ENCODE measurements around the gene DNAI4. TPM values are rescaled to one million over a fixed set of nuclear protein-coding genes. Genes with fewer than 3 reads are reported as not detected.

Gene DNAI4
- total and polyA plus RNA-seq, 2 donors (not counting 3 experiments of a cell fraction or from before 2014, with no cell fraction given): 0.51 to 3.3 TPM

- ChIA-PET POLR2A (no interaction called here), CTCF (no interaction called here)
- H4K20me1 ChIP-seq (replicated peaks; ENCODE audit: control insufficient read depth, extremely low read depth, insufficient read depth, low read length): no peaks in the 10 kb centered on the region
- FAIRE-seq: no peak
- H3K9ac ChIP-seq (replicated peaks; ENCODE audit: extremely low read depth, insufficient read depth, low read length): no peak overlapping the region
- no peaks in the 10 kb centered on the region for H3K9me3 ChIP-seq (replicated peaks; ENCODE audit: control insufficient read depth, insufficient read depth, low read length)
- dilution Hi-C loops (cut with MboI; ENCODE audit: extremely low pct_ligation_motif_present, low sequenced_read_pairs): no loop called here
- intact Hi-C loops (cut with micrococcal nuclease): no loop called here
- H3K36me3 ChIP-seq (ENCODE audit: control insufficient read depth in 2 of 2, extremely low read depth in 1 of 2, insufficient read depth in 2 of 2, low read length in 2 of 2): no peaks in the 10 kb centered on the region
- no peaks in the 10 kb centered on the region for H3K4me1 ChIP-seq (ENCODE audit: control insufficient read depth, extremely low read depth, insufficient read depth, low read length)
- no peak overlapping the region for H3K4me2 ChIP-seq (ENCODE audit: insufficient read depth, low read length)
- H3K9me1 ChIP-seq (replicated peaks; ENCODE audit: control insufficient read depth, extremely low read depth, insufficient read depth, low read length): no peaks in the 10 kb centered on the region
- no peak overlapping the region for H2AFZ ChIP-seq (ENCODE audit: low read depth, low read length)
- TF ChIP-seq GATA2 (IDR thresholded peaks at IDR 0.05; ENCODE audit: insufficient read depth, insufficient read length, low read depth, low read length) (no peak), MYC (IDR thresholded peaks at IDR 0.05; ENCODE audit: low read depth, low read length) (no peak), EZH2 (IDR thresholded peaks at IDR 0.05; ENCODE audit: borderline replicate concordance, low read depth, low read length, severe bottlenecking) (no peak), POLR2AphosphoS5 (IDR thresholded peaks at IDR 0.05; ENCODE audit: insufficient read depth, low read depth, low read length) (no peak)
- BruUV-seq (replicated peaks): no TSS peak
- no peak for DNase-seq (ENCODE audit: low read depth, low spot score)
- H3K4me3 ChIP-seq (replicated peaks in 1 of 3; ENCODE audit: insufficient read depth in 1 of 3, low read depth in 1 of 3, low read length in 3 of 3): no peak overlapping the region
- H3K27ac ChIP-seq (ENCODE audit: insufficient read depth, low read depth, low read length): no peak overlapping the region
- H3K79me2 ChIP-seq (ENCODE audit: control insufficient read depth, insufficient read depth, low read length): no peaks in the 10 kb centered on the region
- H3K27me3 ChIP-seq (ENCODE audit: control insufficient read depth in 2 of 2, insufficient read depth in 2 of 2, low read length in 2 of 2): no peaks in the 10 kb centered on the region
Observed at GRCh38 chr1:66890621-66891020, 34.0 kb downstream of the DNAI4 start.

GRCh38 chr1:66889030-66889429 lies 35.6 kb downstream of the DNAI4 start:
- Histone ChIP-seq H4K20me1 (replicated peaks; ENCODE audit: control insufficient read depth, extremely low read depth, insufficient read depth, low read length) (no peaks in the 10 kb centered on the region), H3K4me3 (replicated peaks in 1 of 3; ENCODE audit: insufficient read depth in 1 of 3, low read depth in 1 of 3, low read length in 3 of 3) (no peak overlapping the region), H3K9me3 (replicated peaks; ENCODE audit: control insufficient read depth, insufficient read depth, low read length) (no peaks in the 10 kb centered on the region), H2AFZ (ENCODE audit: low read depth, low read length) (no peak overlapping the region), H3K27me3 (ENCODE audit: control insufficient read depth in 2 of 2, insufficient read depth in 2 of 2, low read length in 2 of 2) (no peaks in the 10 kb centered on the region), H3K27ac (ENCODE audit: insufficient read depth, low read depth, low read length) (no peak overlapping the region), H3K79me2 (ENCODE audit: control insufficient read depth, insufficient read depth, low read length) (no peaks in the 10 kb centered on the region), H3K4me1 (ENCODE audit: control insufficient read depth, extremely low read depth, insufficient read depth, low read length) (no peaks in the 10 kb centered on the region), H3K9me1 (replicated peaks; ENCODE audit: control insufficient read depth, extremely low read depth, insufficient read depth, low read length) (no peaks in the 10 kb centered on the region), H3K9ac (replicated peaks; ENCODE audit: extremely low read depth, insufficient read depth, low read length) (no peak overlapping the region), H3K36me3 (ENCODE audit: control insufficient read depth in 2 of 2, extremely low read depth in 1 of 2, insufficient read depth in 2 of 2, low read length in 2 of 2) (no peaks in the 10 kb centered on the region), H3K4me2 (ENCODE audit: insufficient read depth, low read length) (no peak overlapping the region)
- no peak for FAIRE-seq
- BruUV-seq (replicated peaks): no TSS peak
- DNase-seq (ENCODE audit: low read depth, low spot score): no peak
- CTCF ChIA-PET: no interaction called here
- TF ChIP-seq POLR2A (IDR thresholded peaks at IDR 0.05; ENCODE audit: low read depth, low read length) (no peak), EZH2 (IDR thresholded peaks at IDR 0.05; ENCODE audit: borderline replicate concordance, low read depth, low read length, severe bottlenecking) (no peak), MYC (IDR thresholded peaks at IDR 0.05; ENCODE audit: low read depth, low read length) (no peak), POLR2AphosphoS5 (IDR thresholded peaks at IDR 0.05; ENCODE audit: insufficient read depth, low read depth, low read length) (no peak), JUN (IDR thresholded peaks at IDR 0.05; ENCODE audit: borderline replicate concordance, insufficient read depth, insufficient read length, low read depth) (no peak), FOS (IDR thresholded peaks at IDR 0.05; ENCODE audit: borderline replicate concordance, insufficient read depth, low read length) (no peak), GATA2 (IDR thresholded peaks at IDR 0.05; ENCODE audit: insufficient read depth, insufficient read length, low read depth, low read length) (no peak), MAX (IDR thresholded peaks at IDR 0.05; ENCODE audit: insufficient read depth, insufficient read length) (no peak), CTCF (IDR thresholded peaks at IDR 0.05; ENCODE audit: extremely low read depth in 1 of 2, insufficient read depth in 1 of 2, low read depth in 1 of 2, low read length in 2 of 2) (no peak)
- intact Hi-C loops (cut with micrococcal nuclease): no loop called here
- dilution Hi-C loops (cut with MboI; ENCODE audit: extremely low pct_ligation_motif_present, low sequenced_read_pairs): no loop called here
- POLR2A ChIA-PET: no interaction called here

Data from endothelial cell of umbilical vein (primary cell).